ENCODE measurements around the gene ATRIP.

DNA sequence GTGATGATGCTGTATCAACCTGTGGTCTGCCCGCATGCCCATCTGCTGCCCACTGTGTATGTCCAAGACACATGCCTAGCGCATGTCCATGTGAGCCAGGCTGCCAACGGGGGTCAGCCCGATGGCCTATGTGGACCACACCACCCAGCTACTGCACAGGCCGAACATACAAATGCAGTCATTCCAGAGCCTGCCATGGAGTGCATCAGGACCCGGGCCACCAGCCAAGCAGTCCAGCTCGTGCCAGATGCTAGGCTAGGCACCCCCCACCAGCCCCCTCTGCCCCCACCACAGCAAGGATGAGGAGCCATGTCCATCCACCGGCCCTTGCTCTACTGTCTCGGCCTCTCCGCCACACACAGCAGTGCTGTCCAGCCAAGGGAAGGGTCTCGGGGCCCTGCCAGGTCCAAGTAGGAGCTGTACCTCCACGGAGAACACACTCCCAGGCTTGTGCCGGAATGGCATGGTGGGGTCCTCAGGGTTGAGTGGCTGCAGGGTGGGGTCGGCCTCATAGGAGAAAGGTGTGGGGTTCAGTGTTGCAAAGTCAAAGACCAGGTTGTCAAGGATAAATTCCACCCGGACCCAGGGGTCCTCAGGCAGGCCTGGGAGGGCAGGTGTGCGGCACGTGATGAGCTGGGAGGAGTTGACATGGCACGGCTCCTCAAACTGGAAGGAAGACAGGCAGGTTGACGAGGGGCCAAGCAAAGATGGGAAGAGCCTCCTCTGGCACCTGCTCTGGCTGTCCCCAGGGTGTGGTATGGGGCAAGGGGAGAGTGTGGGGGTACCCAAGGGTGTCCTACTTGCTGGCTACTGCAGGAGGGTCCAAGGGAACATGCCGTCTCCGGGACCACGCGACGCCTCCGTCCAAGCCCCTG lies 31.9 kb upstream of the ATRIP start:
- TF ChIP-seq SP1 (IDR thresholded peaks at IDR 0.05) = no peak
- TF ChIP-seq, protein P1, sequence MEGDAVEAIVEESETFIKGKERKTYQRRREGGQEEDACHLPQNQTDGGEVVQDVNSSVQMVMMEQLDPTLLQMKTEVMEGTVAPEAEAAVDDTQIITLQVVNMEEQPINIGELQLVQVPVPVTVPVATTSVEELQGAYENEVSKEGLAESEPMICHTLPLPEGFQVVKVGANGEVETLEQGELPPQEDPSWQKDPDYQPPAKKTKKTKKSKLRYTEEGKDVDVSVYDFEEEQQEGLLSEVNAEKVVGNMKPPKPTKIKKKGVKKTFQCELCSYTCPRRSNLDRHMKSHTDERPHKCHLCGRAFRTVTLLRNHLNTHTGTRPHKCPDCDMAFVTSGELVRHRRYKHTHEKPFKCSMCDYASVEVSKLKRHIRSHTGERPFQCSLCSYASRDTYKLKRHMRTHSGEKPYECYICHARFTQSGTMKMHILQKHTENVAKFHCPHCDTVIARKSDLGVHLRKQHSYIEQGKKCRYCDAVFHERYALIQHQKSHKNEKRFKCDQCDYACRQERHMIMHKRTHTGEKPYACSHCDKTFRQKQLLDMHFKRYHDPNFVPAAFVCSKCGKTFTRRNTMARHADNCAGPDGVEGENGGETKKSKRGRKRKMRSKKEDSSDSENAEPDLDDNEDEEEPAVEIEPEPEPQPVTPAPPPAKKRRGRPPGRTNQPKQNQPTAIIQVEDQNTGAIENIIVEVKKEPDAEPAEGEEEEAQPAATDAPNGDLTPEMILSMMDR (IDR thresholded peaks at IDR 0.05; ENCODE audit: low read depth, low read length, missing input control) = no peak
- no peak for TF ChIP-seq YY1 (IDR thresholded peaks at IDR 0.05)
- TF ChIP-seq, protein P2, sequence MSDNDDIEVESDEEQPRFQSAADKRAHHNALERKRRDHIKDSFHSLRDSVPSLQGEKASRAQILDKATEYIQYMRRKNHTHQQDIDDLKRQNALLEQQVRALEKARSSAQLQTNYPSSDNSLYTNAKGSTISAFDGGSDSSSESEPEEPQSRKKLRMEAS (IDR thresholded peaks at IDR 0.05) = no peak
- TF ChIP-seq RAD21 (IDR thresholded peaks at IDR 0.05) = no peak
- TF ChIP-seq TAF1 (conservative IDR thresholded peaks at IDR 0.05) = no peak
- TF ChIP-seq, protein P3, sequence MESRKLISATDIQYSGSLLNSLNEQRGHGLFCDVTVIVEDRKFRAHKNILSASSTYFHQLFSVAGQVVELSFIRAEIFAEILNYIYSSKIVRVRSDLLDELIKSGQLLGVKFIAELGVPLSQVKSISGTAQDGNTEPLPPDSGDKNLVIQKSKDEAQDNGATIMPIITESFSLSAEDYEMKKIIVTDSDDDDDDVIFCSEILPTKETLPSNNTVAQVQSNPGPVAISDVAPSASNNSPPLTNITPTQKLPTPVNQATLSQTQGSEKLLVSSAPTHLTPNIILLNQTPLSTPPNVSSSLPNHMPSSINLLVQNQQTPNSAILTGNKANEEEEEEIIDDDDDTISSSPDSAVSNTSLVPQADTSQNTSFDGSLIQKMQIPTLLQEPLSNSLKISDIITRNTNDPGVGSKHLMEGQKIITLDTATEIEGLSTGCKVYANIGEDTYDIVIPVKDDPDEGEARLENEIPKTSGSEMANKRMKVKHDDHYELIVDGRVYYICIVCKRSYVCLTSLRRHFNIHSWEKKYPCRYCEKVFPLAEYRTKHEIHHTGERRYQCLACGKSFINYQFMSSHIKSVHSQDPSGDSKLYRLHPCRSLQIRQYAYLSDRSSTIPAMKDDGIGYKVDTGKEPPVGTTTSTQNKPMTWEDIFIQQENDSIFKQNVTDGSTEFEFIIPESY (IDR thresholded peaks at IDR 0.05) = no peak
- TF ChIP-seq, protein P4, sequence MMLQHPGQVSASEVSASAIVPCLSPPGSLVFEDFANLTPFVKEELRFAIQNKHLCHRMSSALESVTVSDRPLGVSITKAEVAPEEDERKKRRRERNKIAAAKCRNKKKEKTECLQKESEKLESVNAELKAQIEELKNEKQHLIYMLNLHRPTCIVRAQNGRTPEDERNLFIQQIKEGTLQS (IDR thresholded peaks at IDR 0.05) = no peak

Data from liver (tissue), 3 donors.